HG02642 (cell line): Measurements from ENCODE around the gene IL36RN.

Experiments
- ATAC-seq: cut with Tn5 transposase; IDR thresholded peaks from one replicate; pipeline ENCODE4 v1.9.1; 2021; ENCODE audit warnings: mild to moderate bottlenecking; ENCODE audit not compliant: unreplicated experiment, poor library complexity

IL36RN gene

GRCh38 chr2:113058998-113059960, at the start of gene IL36RN:
Gene IL36RN, plus strand, starts transcription at chr2:113059198. Its CDS starts 241 bp downstream, at chr2:113059439.
- ATAC-seq, result no peak

- no peak for ATAC-seq
These were observed 49.4 kb upstream of the IL36RN start for GRCh38 chr2:113009622-113010021.

GRCh38 chr2:113010088-113010487, 48.9 kb upstream of the IL36RN start:
- ATAC-seq, result no peak

- ATAC-seq, result no peak
These were observed 47.9 kb upstream of the IL36RN start for GRCh38 chr2:113011108-113011507.

- ATAC-seq, result no peak
These were observed 46.3 kb upstream of the IL36RN start for GRCh38 chr2:113012436-113013335.

GRCh38 chr2:113013336-113013661, 45.7 kb upstream of the IL36RN start:
- no peak for ATAC-seq

- no peak for ATAC-seq
These were observed 44.9 kb upstream of the IL36RN start for GRCh38 chr2:113014067-113014466.

- no peak for ATAC-seq
These were observed 44.0 kb upstream of the IL36RN start for GRCh38 chr2:113015042-113015441.

- no peak for ATAC-seq
These were observed 43.3 kb upstream of the IL36RN start for GRCh38 chr2:113015655-113016054.

GRCh38 chr2:113018509-113018908, 40.5 kb upstream of the IL36RN start:
- ATAC-seq, result no peak

- no peak for ATAC-seq
These were observed 37.7 kb upstream of the IL36RN start for GRCh38 chr2:113021312-113021711.

GRCh38 chr2:113024764-113025163, 34.2 kb upstream of the IL36RN start:
- ATAC-seq, result no peak

GRCh38 chr2:113025737-113026136, 33.3 kb upstream of the IL36RN start:
- no peak for ATAC-seq

- ATAC-seq, result no peak
These were observed 31.3 kb upstream of the IL36RN start for GRCh38 chr2:113027691-113028090.

GRCh38 chr2:113028112-113028511, 30.9 kb upstream of the IL36RN start:
- ATAC-seq, result no peak

- no peak for ATAC-seq
These were observed 26.3 kb upstream of the IL36RN start for GRCh38 chr2:113032737-113033136.

- no peak for ATAC-seq
These were observed 25.0 kb upstream of the IL36RN start for GRCh38 chr2:113034016-113034415.

GRCh38 chr2:113036763-113037162, 22.2 kb upstream of the IL36RN start:
- no peak for ATAC-seq

- ATAC-seq, result no peak
These were observed 20.7 kb upstream of the IL36RN start for GRCh38 chr2:113038291-113038690.

GRCh38 chr2:113039158-113039557, 19.8 kb upstream of the IL36RN start:
- ATAC-seq, result no peak

- no peak for ATAC-seq
These were observed 19.3 kb upstream of the IL36RN start for GRCh38 chr2:113039719-113040118.
